HEK293 (cell line): Measurements from ENCODE around the gene NUDT8.

ENCODE experiments used
- CTCF ChIA-PET: fragments of 350-600 bp; formaldehyde crosslinking; extraction: SDS; loops from one replicate; lab custom pipeline; 2021; ENCODE audit warnings: antibody characterized with exemption; lab: Yijun Ruan, JAX
- POLR2A ChIA-PET: fragments of 300-600 bp; formaldehyde crosslinking; extraction: SDS; loops from one replicate; lab custom pipeline; 2020; ENCODE audit warnings: antibody characterized with exemption, inconsistent platforms; lab: Yijun Ruan, JAX
- H3K27ac ChIP-seq: fragments of 200-500 bp; sonication (Bioruptor generic); 2 replicates; pipeline ENCODE4 v1.5.1; 2014; ENCODE audit warnings: low read depth, low read length, control low read depth, inconsistent platforms; ENCODE audit errors: extremely low read depth
- H3K36me3 ChIP-seq, 2 experiments: fragments of 200-500 bp in 1 of 2; sonication (Bioruptor generic) in 1 of 2; 1 replicate in 1 of 2; 2 replicates in 1 of 2; pipeline ENCODE4 v1.5.1; 2014 to 2017; ENCODE audit warnings: inconsistent platforms in 2 of 2, low read length in 2 of 2; ENCODE audit not compliant: control insufficient read depth in 2 of 2, insufficient read depth in 1 of 2
- H3K4me1 ChIP-seq: fragments of 200-500 bp; sonication (Bioruptor generic); 2 replicates; pipeline ENCODE4 v1.5.1; 2014; ENCODE audit warnings: mild to moderate bottlenecking, low read length, inconsistent platforms; ENCODE audit not compliant: control insufficient read depth, insufficient read depth
- H3K4me3 ChIP-seq: 2 replicates; pipeline ENCODE4 v1.5.1; 2011; ENCODE audit warnings: low read depth, mild to moderate bottlenecking, control low read depth, low read length, moderate library complexity
- H3K9me3 ChIP-seq: fragments of 200-500 bp; sonication (Bioruptor generic); 2 replicates; pipeline ENCODE4 v1.5.1; 2014; ENCODE audit warnings: low read depth, low read length, inconsistent platforms; ENCODE audit not compliant: control insufficient read depth, insufficient read depth
- GLIS1 ChIP-seq: fragments of 450-650 bp; formaldehyde crosslinking; IDR thresholded peaks from 2 replicates; pipeline ENCODE4 v1.5.1; 2016; ENCODE audit warnings: missing biosample characterization, missing genetic modification characterization
- PRDM4 ChIP-seq: fragments of 450-650 bp; formaldehyde crosslinking; IDR thresholded peaks from 2 replicates; pipeline ENCODE4 v1.5.1; 2017; ENCODE audit warnings: missing biosample characterization, missing genetic modification characterization
- SCRT2 ChIP-seq: fragments of 450-650 bp; formaldehyde crosslinking; IDR thresholded peaks from 2 replicates; pipeline ENCODE4 v1.5.1; 2016; ENCODE audit warnings: missing biosample characterization, missing genetic modification characterization
- SP7 ChIP-seq: fragments of 450-650 bp; formaldehyde crosslinking; IDR thresholded peaks from 2 replicates; pipeline ENCODE4 v1.5.1; 2016; ENCODE audit warnings: missing biosample characterization, missing genetic modification characterization
- ZNF146 ChIP-seq: fragments of 450-650 bp; formaldehyde crosslinking; IDR thresholded peaks from 2 replicates; pipeline ENCODE4 v1.5.1; 2016; ENCODE audit warnings: missing biosample characterization, missing genetic modification characterization
- ZNF302 ChIP-seq: fragments of 450-650 bp; formaldehyde crosslinking; IDR thresholded peaks from 2 replicates; pipeline ENCODE4 v1.5.1; 2016; ENCODE audit warnings: missing biosample characterization, missing genetic modification characterization, low read depth
- ZNF510 ChIP-seq: fragments of 450-650 bp; formaldehyde crosslinking; IDR thresholded peaks from 2 replicates; pipeline ENCODE4 v1.5.1; 2018; ENCODE audit warnings: mild to moderate bottlenecking, missing genetic modification characterization, missing biosample characterization; ENCODE audit not compliant: insufficient replicate concordance
- ZNF585B ChIP-seq: fragments of 450-650 bp; formaldehyde crosslinking; IDR thresholded peaks from 2 replicates; pipeline ENCODE4 v1.5.1; 2016; ENCODE audit warnings: missing biosample characterization, missing genetic modification characterization
- ZNF692 ChIP-seq: fragments of 450-650 bp; formaldehyde crosslinking; IDR thresholded peaks from 2 replicates; pipeline ENCODE4 v1.5.1; 2016; ENCODE audit warnings: missing biosample characterization, missing genetic modification characterization
- ZSCAN18 ChIP-seq: fragments of 450-650 bp; formaldehyde crosslinking; IDR thresholded peaks from 2 replicates; pipeline ENCODE4 v1.5.1; 2016; ENCODE audit warnings: missing biosample characterization, missing genetic modification characterization

NUDT8 gene

GRCh38 chr11:67586568-67587250 lies 43.0 kb downstream of the NUDT8 start:
- ChIA-PET CTCF (interaction anchor here (1.4 kb wide), 1 partner anchor 27 kb away, joined by 3 read pairs; no protein-coding TSS in a partner anchor), POLR2A (no interaction called here)
- H3K4me1 ChIP-seq: no peaks in the 10 kb centered on the region
- H3K27ac ChIP-seq: no peak overlapping the region
- H3K9me3 ChIP-seq: no peaks in the 10 kb centered on the region
- no peak for TF ChIP-seq ZNF692 (tag by site-specific recombination)
- TF ChIP-seq, all 188 proteins: peak for 0
- no peak overlapping the region for H3K4me3 ChIP-seq
- peaks cover 0 to 36% of the 10 kb centered on the region in 2 experiments; a peak in 1 of 3 replicates for H3K36me3 ChIP-seq

GRCh38 chr11:67585911-67586310 lies 43.8 kb downstream of the NUDT8 start:
- Histone ChIP-seq H3K36me3 (peaks cover 0 to 36% of the 10 kb centered on the region in 2 experiments; a peak in 1 of 3 replicates), H3K4me1 (no peaks in the 10 kb centered on the region), H3K27ac (no peak overlapping the region), H3K4me3 (no peak overlapping the region), H3K9me3 (no peaks in the 10 kb centered on the region)
- ChIA-PET CTCF (interaction anchor here (0.6 to 1.4 kb wide), 2 partner anchors 19 to 28 kb away, joined by 3 read pairs; no protein-coding TSS in a partner anchor), POLR2A (no interaction called here)
- TF ChIP-seq SP7 (no peak), ZNF510 (no peak), ZNF585B (tag by site-specific recombination) (no peak)

GRCh38 chr11:67584881-67585873 lies 44.6 kb downstream of the NUDT8 start:
- Histone ChIP-seq H3K36me3 (peaks cover 0 to 36% of the 10 kb centered on the region in 2 experiments; a peak in 1 of 3 replicates), H3K4me1 (no peaks in the 10 kb centered on the region), H3K4me3 (no peak overlapping the region)
- TF ChIP-seq ZNF146 (tag by site-specific recombination): no peak
- no peak for TF ChIP-seq ZNF302 (tag by site-specific recombination)
- no peak for TF ChIP-seq ZSCAN18 (tag by site-specific recombination)
- TF ChIP-seq SCRT2: peak; percentile 25; the same call in 1 of the 2 replicates
- TF ChIP-seq, all 188 proteins: peak for 1
- CTCF ChIA-PET: interaction anchor here (0.6 to 3.1 kb wide), 5 partner anchors 7 to 32 kb away, joined by 3 to 13 read pairs (median 5); no protein-coding TSS in a partner anchor
- Histone ChIP-seq H3K9me3 (no peaks in the 10 kb centered on the region), H3K27ac (no peak overlapping the region)
- POLR2A ChIA-PET: no interaction called here

GRCh38 chr11:67584205-67584880 lies 45.4 kb downstream of the NUDT8 start:
- CTCF ChIA-PET: interaction anchor here (0.6 to 3.1 kb wide), 14 partner anchors 8 to 79 kb away, joined by 3 to 23 read pairs (median 4); partner anchors contain the start of gene PITPNM1
- Histone ChIP-seq H3K4me1 (no peaks in the 10 kb centered on the region), H3K4me3 (peak overlapping the region; percentile 72), H3K9me3 (no peaks in the 10 kb centered on the region), H3K36me3 (peaks cover 0 to 36% of the 10 kb centered on the region in 2 experiments; a peak in 1 of 3 replicates), H3K27ac (peak overlapping the region; percentile 66; the same call in 1 of the 2 replicates)
- TF ChIP-seq PRDM4 (peak; percentile 49; the same call in 1 of the 2 replicates), GLIS1 (tag by site-specific recombination) (no peak)
- POLR2A ChIA-PET: interaction anchor here (1.0 to 1.3 kb wide), 4 partner anchors 8 to 183 kb away, joined by 3 to 7 read pairs (median 4); partner anchors contain the start of gene PPP1CA
